ENCODE data around the gene DMD. TPM values are rescaled to one million over a fixed set of nuclear protein-coding genes. Genes with fewer than 3 reads are reported as not detected.

Gene DMD
- total RNA-seq, 1 experiment from 2014 or later: 25.3 TPM

DNA sequence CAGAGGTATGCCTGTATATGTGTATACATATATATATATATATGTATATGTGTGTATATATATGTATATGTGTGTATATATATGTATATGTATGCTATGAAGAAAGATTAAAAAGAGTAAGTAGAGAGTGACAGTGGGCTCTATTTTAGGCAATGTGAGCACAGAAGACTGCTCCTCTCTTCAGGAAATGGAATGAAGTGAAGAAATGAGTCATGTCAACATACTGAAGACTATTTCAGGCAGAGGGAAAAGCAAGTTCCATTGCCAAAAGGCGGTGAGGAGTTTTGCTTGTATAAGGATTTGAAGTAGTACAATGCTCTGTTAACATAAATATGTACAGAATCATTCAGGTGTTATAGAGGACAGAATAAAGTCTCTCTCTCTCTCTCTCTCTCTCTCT lies 1366.3 kb downstream of the DMD start:
- no peak overlapping the region for H3K4me3 ChIP-seq
- TF ChIP-seq CTCF (conservative IDR thresholded peaks at IDR 0.05) (no peak), EZH2 (IDR thresholded peaks at IDR 0.05; ENCODE audit: low read depth) (no peak)
- no peaks in the 10 kb centered on the region for H3K9me2 ChIP-seq (ENCODE audit: insufficient read depth)
- no peak overlapping the region for H2AFZ ChIP-seq
- H3K27me3 ChIP-seq (ENCODE audit: insufficient read depth, low read depth): no peaks in the 10 kb centered on the region
- DNase-seq: no peak
- no peaks in the 10 kb centered on the region for H3K79me2 ChIP-seq (ENCODE audit: low read depth)
- no peak overlapping the region for H3K4me2 ChIP-seq
- no peaks in the 10 kb centered on the region for H3K4me1 ChIP-seq (replicated peaks; ENCODE audit: insufficient read depth)
- no peaks in the 10 kb centered on the region for H3K9me3 ChIP-seq (ENCODE audit: insufficient read depth, low read depth)
- no peaks in the 10 kb centered on the region for H3K36me3 ChIP-seq (ENCODE audit: low read depth)
- CTCF ChIA-PET: no interaction called here
- POLR2A ChIA-PET (ENCODE audit: unreplicated experiment): no interaction called here
- intact Hi-C loops (cut with micrococcal nuclease; ENCODE audit: unreplicated experiment): no loop called here
- no TSS peak for BruUV-seq (replicated peaks)
- no peaks in the 10 kb centered on the region for H4K20me1 ChIP-seq (ENCODE audit: insufficient read depth)
- H3K27ac ChIP-seq: no peak overlapping the region
- no peaks in the 10 kb centered on the region for H3F3A ChIP-seq (ENCODE audit: insufficient read depth, low read depth)

DNA sequence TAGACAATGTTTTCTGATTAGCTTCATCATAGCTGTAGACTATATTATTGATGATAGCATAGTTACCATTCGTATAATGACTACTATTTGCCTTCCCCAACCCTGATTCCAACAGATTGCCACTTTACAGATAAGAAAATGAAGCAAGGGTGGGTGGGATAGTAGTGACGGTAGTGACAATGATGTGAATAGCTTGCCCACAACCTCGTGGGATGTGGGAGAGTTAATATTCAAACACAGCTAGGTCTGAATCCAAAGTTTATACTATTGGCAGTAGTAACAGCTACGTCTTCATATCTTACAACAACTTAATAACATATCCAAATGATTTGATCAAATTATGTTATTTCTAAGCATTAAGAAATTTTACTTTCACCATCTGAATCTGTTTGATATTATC lies 1372.7 kb downstream of the DMD start:
- no peaks in the 10 kb centered on the region for H3K79me2 ChIP-seq (ENCODE audit: low read depth)
- H4K20me1 ChIP-seq (ENCODE audit: insufficient read depth): no peaks in the 10 kb centered on the region
- no peaks in the 10 kb centered on the region for H3K9me3 ChIP-seq (ENCODE audit: insufficient read depth, low read depth)
- no peaks in the 10 kb centered on the region for H3K4me1 ChIP-seq (replicated peaks; ENCODE audit: insufficient read depth)
- H3K36me3 ChIP-seq (ENCODE audit: low read depth): no peaks in the 10 kb centered on the region
- intact Hi-C loops (cut with micrococcal nuclease; ENCODE audit: unreplicated experiment): no loop called here
- H3F3A ChIP-seq (ENCODE audit: insufficient read depth, low read depth): no peaks in the 10 kb centered on the region
- POLR2A ChIA-PET (ENCODE audit: unreplicated experiment): no interaction called here
- CTCF ChIA-PET: no interaction called here
- no peak overlapping the region for H3K4me2 ChIP-seq
- H3K4me3 ChIP-seq: no peak overlapping the region
- DNase-seq: no peak
- no peaks in the 10 kb centered on the region for H3K27me3 ChIP-seq (ENCODE audit: insufficient read depth, low read depth)
- TF ChIP-seq EZH2 (IDR thresholded peaks at IDR 0.05; ENCODE audit: low read depth) (no peak), CTCF (conservative IDR thresholded peaks at IDR 0.05) (no peak)
- no TSS peak for BruUV-seq (replicated peaks)
- H3K27ac ChIP-seq: no peak overlapping the region
- no peaks in the 10 kb centered on the region for H3K9me2 ChIP-seq (ENCODE audit: insufficient read depth)
- H2AFZ ChIP-seq: no peak overlapping the region

DNA sequence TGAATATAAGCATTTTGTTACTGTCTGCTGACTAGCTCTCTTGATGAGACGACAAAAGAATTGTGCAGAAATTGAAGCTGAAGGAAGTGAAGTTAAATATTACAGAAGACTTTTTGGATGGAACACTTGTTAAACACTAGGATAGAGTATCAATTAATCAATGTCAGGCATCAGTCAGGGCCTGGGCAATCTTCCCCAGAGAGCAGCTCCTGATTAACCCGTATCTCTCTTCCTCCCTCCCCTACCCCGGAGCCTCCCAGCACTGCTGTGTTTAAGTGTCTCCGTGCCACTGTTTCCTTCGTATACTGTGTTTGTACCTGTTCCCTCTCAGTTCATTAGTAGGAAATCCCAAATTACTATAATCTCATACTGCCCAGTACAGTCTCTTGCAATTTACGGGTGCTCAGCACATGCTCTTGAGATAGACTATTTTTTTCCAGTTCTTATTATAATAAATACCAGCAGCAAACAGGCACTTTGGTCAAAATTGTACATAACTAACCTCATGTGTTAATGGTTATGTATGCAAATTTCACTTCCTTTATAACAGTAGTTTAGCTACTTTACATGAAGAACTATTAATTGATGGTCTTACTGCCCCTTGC lies 1373.8 kb downstream of the DMD start:
- ChIA-PET POLR2A (ENCODE audit: unreplicated experiment) (no interaction called here), CTCF (no interaction called here)
- no peaks in the 10 kb centered on the region for H3K4me1 ChIP-seq (replicated peaks; ENCODE audit: insufficient read depth)
- H3K9me3 ChIP-seq (ENCODE audit: insufficient read depth, low read depth): no peaks in the 10 kb centered on the region
- H3K4me3 ChIP-seq: no peak overlapping the region
- TF ChIP-seq CTCF (conservative IDR thresholded peaks at IDR 0.05): no peak
- TF ChIP-seq EZH2 (IDR thresholded peaks at IDR 0.05; ENCODE audit: low read depth): no peak
- H3K36me3 ChIP-seq (ENCODE audit: low read depth): no peaks in the 10 kb centered on the region
- H3K9me2 ChIP-seq (ENCODE audit: insufficient read depth): no peaks in the 10 kb centered on the region
- H3K27ac ChIP-seq: no peak overlapping the region
- no TSS peak for BruUV-seq (replicated peaks)
- H4K20me1 ChIP-seq (ENCODE audit: insufficient read depth): no peaks in the 10 kb centered on the region
- no peaks in the 10 kb centered on the region for H3F3A ChIP-seq (ENCODE audit: insufficient read depth, low read depth)
- no peak overlapping the region for H3K4me2 ChIP-seq
- intact Hi-C loops (cut with micrococcal nuclease; ENCODE audit: unreplicated experiment): no loop called here
- H3K27me3 ChIP-seq (ENCODE audit: insufficient read depth, low read depth): no peaks in the 10 kb centered on the region
- H3K79me2 ChIP-seq (ENCODE audit: low read depth): no peaks in the 10 kb centered on the region
- no peak overlapping the region for H2AFZ ChIP-seq
- DNase-seq: no peak
